H9 (cell line): ENCODE results near the gene CFAP99. TPM values are rescaled to one million over a fixed set of nuclear protein-coding genes. Genes with fewer than 3 reads are reported as not detected.
A peak's percentile ranks its signal among the peaks of the same experiment; 100 is the strongest.

Experiments used
- DNase-seq: peaks from one replicate; pipeline ENCODE4 v3.0.0-alpha.2; 2017
- H2AFZ ChIP-seq: one replicate; pipeline ENCODE4 v1.6.1; 2013; ENCODE audit warnings: mild to moderate bottlenecking, low read length, control low read depth, moderate library complexity
- H2AK5ac ChIP-seq: 2 replicates; pipeline ENCODE4 v1.6.1; 2013; ENCODE audit warnings: low read length, control low read depth, mixed read lengths; ENCODE audit not compliant: insufficient read length
- H2BK120ac ChIP-seq: one replicate; pipeline ENCODE4 v1.6.1; 2013; ENCODE audit warnings: low read depth, mild to moderate bottlenecking, low read length, control low read depth, inconsistent platforms; ENCODE audit not compliant: poor library complexity, severe bottlenecking
- H2BK12ac ChIP-seq: 2 replicates; pipeline ENCODE4 v1.6.1; 2013; ENCODE audit warnings: low read length, control low read depth, mixed read lengths, low read depth; ENCODE audit not compliant: insufficient read length
- H2BK15ac ChIP-seq: 2 replicates; pipeline ENCODE4 v1.6.1; 2013; ENCODE audit warnings: low read depth, low read length, control low read depth
- H2BK20ac ChIP-seq: one replicate; pipeline ENCODE4 v1.6.1; 2013; ENCODE audit warnings: low read depth, mild to moderate bottlenecking, low read length, control low read depth, inconsistent platforms; ENCODE audit not compliant: poor library complexity, severe bottlenecking
- H2BK5ac ChIP-seq: 2 replicates; pipeline ENCODE4 v1.6.1; 2013; ENCODE audit warnings: low read length, control low read depth, mixed read lengths; ENCODE audit not compliant: insufficient read length
- H3K14ac ChIP-seq: 2 replicates; pipeline ENCODE4 v1.6.1; 2013; ENCODE audit warnings: low read length, control low read depth; ENCODE audit not compliant: insufficient read depth
- H3K18ac ChIP-seq: 2 replicates; pipeline ENCODE4 v1.6.1; 2013; ENCODE audit warnings: low read depth, mild to moderate bottlenecking, mixed read lengths, low read length, control low read depth; ENCODE audit not compliant: insufficient read length
- H3K23ac ChIP-seq: 2 replicates; pipeline ENCODE4 v1.6.1; 2013; ENCODE audit warnings: low read length, control low read depth, mixed read lengths, low read depth; ENCODE audit not compliant: insufficient read length
- H3K23me2 ChIP-seq: 2 replicates; pipeline ENCODE4 v1.6.1; 2013; ENCODE audit warnings: low read depth, mild to moderate bottlenecking, mixed read lengths, low read length, control low read depth; ENCODE audit not compliant: insufficient read length, poor library complexity, severe bottlenecking
- H3K27ac ChIP-seq: 2 replicates; pipeline ENCODE4 v1.5.1; 2013; ENCODE audit warnings: low read length, control low read depth, mixed read lengths, low read depth; ENCODE audit not compliant: insufficient read length
- H3K27me3 ChIP-seq: 2 replicates; pipeline ENCODE4 v1.6.1; 2013; ENCODE audit warnings: low read length, control low read depth, inconsistent platforms; ENCODE audit not compliant: insufficient read depth
- H3K4ac ChIP-seq: 2 replicates; pipeline ENCODE4 v1.6.1; 2013; ENCODE audit warnings: low read depth, mild to moderate bottlenecking, control low read depth, inconsistent platforms, low read length, moderate library complexity
- H3K4me1 ChIP-seq: 2 replicates; pipeline ENCODE4 v1.6.1; 2013; ENCODE audit warnings: low read length, control low read depth, inconsistent platforms; ENCODE audit not compliant: insufficient read depth
- H3K4me2 ChIP-seq: 2 replicates; pipeline ENCODE4 v1.6.1; 2013; ENCODE audit warnings: low read length, control low read depth, mixed read lengths; ENCODE audit not compliant: insufficient read length, insufficient read depth
- H3K56ac ChIP-seq: 2 replicates; pipeline ENCODE4 v1.6.1; 2013; ENCODE audit warnings: low read depth, mild to moderate bottlenecking, mixed read lengths, low read length, control low read depth; ENCODE audit not compliant: insufficient read length
- H3K79me1 ChIP-seq: 2 replicates; pipeline ENCODE4 v1.6.1; 2013; ENCODE audit warnings: low read depth, mild to moderate bottlenecking, moderate library complexity, low read length, control low read depth, inconsistent platforms; ENCODE audit not compliant: insufficient read depth, poor library complexity, severe bottlenecking
- H3K79me2 ChIP-seq: 2 replicates; pipeline ENCODE4 v1.6.1; 2013; ENCODE audit warnings: low read length, control low read depth, inconsistent platforms; ENCODE audit not compliant: insufficient read depth
- H3K9ac ChIP-seq: 2 replicates; pipeline ENCODE4 v1.6.1; 2013; ENCODE audit warnings: low read length, control low read depth, mixed read lengths; ENCODE audit not compliant: insufficient read length; ENCODE audit errors: extremely low read depth
- H3K9me3 ChIP-seq: one replicate; pipeline ENCODE4 v1.6.1; 2013; ENCODE audit warnings: low read depth, low read length, inconsistent platforms; ENCODE audit not compliant: control insufficient read depth
- H3T11ph ChIP-seq: one replicate; pipeline ENCODE4 v1.6.1; 2013; ENCODE audit warnings: mild to moderate bottlenecking, low read length, control low read depth, inconsistent platforms
- H4K20me1 ChIP-seq: one replicate; pipeline ENCODE4 v1.6.1; 2013; ENCODE audit not compliant: control insufficient read depth, insufficient read length, insufficient read depth
- H4K5ac ChIP-seq: 2 replicates; pipeline ENCODE4 v1.6.1; 2013; ENCODE audit warnings: low read depth, mild to moderate bottlenecking, mixed read lengths, low read length, control low read depth; ENCODE audit not compliant: insufficient read length
- H4K8ac ChIP-seq: replicated peaks from 2 replicates; pipeline ENCODE4 v1.6.1; 2013; ENCODE audit warnings: low read length, control low read depth, mixed read lengths, low read depth; ENCODE audit not compliant: insufficient read length
- H4K91ac ChIP-seq: 2 replicates; pipeline ENCODE4 v1.6.1; 2013; ENCODE audit warnings: low read depth, mild to moderate bottlenecking, moderate library complexity, mixed read lengths, low read length, control low read depth; ENCODE audit not compliant: insufficient read length
- H3K27ac Mint-ChIP-seq, 3 experiments: 2 replicates in 2 of 3; 3 replicates in 1 of 3; pipeline ENCODE4 v1.8.0; 2020 to 2021; ENCODE audit warnings: mixed read lengths in 3 of 3, mild to moderate bottlenecking in 1 of 3, moderate library complexity in 1 of 3
- H3K27me3 Mint-ChIP-seq: 2 replicates; pipeline ENCODE4 v1.8.0; 2021; ENCODE audit warnings: low read depth, mild to moderate bottlenecking, moderate library complexity, mixed read lengths
- H3K36me3 Mint-ChIP-seq, 3 experiments: 2 replicates in 2 of 3; 3 replicates in 1 of 3; pipeline ENCODE4 v1.8.0; 2020 to 2021; ENCODE audit warnings: low read depth in 3 of 3, mixed read lengths in 3 of 3; ENCODE audit not compliant: insufficient read depth in 1 of 3
- H3K4me1 Mint-ChIP-seq, 2 experiments: 2 replicates each; pipeline ENCODE4 v1.8.0; 2020; ENCODE audit warnings: mixed read lengths in 2 of 2
- H3K4me3 Mint-ChIP-seq, 2 experiments: 2 replicates in 1 of 2; 3 replicates in 1 of 2; pipeline ENCODE4 v1.8.0; 2020 to 2021; ENCODE audit warnings: mild to moderate bottlenecking in 2 of 2, mixed read lengths in 2 of 2, moderate library complexity in 1 of 2
- H3K9me3 Mint-ChIP-seq, 2 experiments: 2 replicates in 1 of 2; 3 replicates in 1 of 2; pipeline ENCODE4 v1.8.0; 2020; ENCODE audit warnings: mild to moderate bottlenecking in 2 of 2, mixed read lengths in 2 of 2, moderate library complexity in 1 of 2
- CTCF ChIP-seq: fragments of 200-600 bp; sonication (generic); conservative IDR thresholded peaks from 3 replicates; pipeline ENCODE4 v1.8.0; 2021; ENCODE audit warnings: antibody characterized with exemption, mild to moderate bottlenecking
- WGBS: extraction: QIAGEN DNeasy Blood & Tissue Kit; methylation state at CpG from one replicate; pipeline ENCODE4 v1.1.7; 2013; ENCODE audit warnings: missing lambda C conversion rate, low lambda C conversion rate, mixed read lengths; ENCODE audit not compliant: insufficient read length; ENCODE audit errors: extremely low coverage; 5-methylcytosine and 5-hydroxymethylcytosine counted together
- total RNA-seq: library from RNA; stranded (reverse); gene quantifications from 2 replicates; pipeline ENCODE4 v1.2.1, GENCODE V29; 2021

Gene CFAP99
- total RNA-seq, 1 experiment from 2014 or later, result 0.35 TPM

DNA sequence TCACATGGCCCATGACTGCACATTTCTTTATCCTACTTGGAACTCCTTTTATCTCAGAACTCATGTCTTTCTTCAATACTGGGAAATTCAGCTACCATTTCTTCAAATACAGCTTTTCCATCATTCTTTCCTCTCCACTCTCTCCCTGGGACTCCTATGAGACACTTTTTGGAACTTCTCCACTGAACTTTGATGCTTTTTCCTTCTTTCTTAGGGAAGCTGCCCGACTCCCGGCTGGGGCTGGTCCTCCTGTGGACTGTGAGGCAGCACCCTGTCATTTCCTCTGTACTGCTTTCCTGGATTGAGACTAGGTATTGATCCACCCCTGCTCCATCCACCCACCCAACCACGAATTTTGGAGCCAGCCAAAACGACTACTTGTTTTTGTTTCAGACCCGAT, 40.4 kb upstream of the CFAP99 start:
- H4K5ac ChIP-seq, result no peak overlapping the region

More for the DNA sequence above, 40.4 kb upstream of the CFAP99 start:
- H2BK15ac ChIP-seq, result no peak overlapping the region
- H2AK5ac ChIP-seq, result no peak overlapping the region
- no peak overlapping the region for H3K14ac ChIP-seq
- no peak overlapping the region for H2BK12ac ChIP-seq
- H2BK120ac ChIP-seq, result no peak overlapping the region
- H3T11ph ChIP-seq, result no peak overlapping the region
- Mint-ChIP-seq H3K4me3 (no peak overlapping the region), H3K27me3 (peaks cover 15% of the 10 kb centered on the region), H3K4me1 (peaks cover 0 to 5% of the 10 kb centered on the region in 2 experiments; a peak in 2 of 4 replicates), H3K27ac (0 out of 7 replicates have a peak overlapping the region, but pooled peaks of 1 of the 3 experiments have one; percentile 1), H3K9me3 (peaks cover 18 to 22% of the 10 kb centered on the region in 2 experiments), H3K36me3 (peaks cover 13 to 19% (median 13%) of the 10 kb centered on the region in 3 experiments)
- no peaks in the 10 kb centered on the region for H3K4me1 ChIP-seq
- no peak for TF ChIP-seq CTCF
- no peak overlapping the region for H2AFZ ChIP-seq
- no peak overlapping the region for H3K4ac ChIP-seq
- no peak overlapping the region for H3K23ac ChIP-seq
- H3K9me3 ChIP-seq, result no peaks in the 10 kb centered on the region
- no peaks in the 10 kb centered on the region for H3K79me2 ChIP-seq
- H3K79me1 ChIP-seq, result no peaks in the 10 kb centered on the region
- H4K20me1 ChIP-seq, result no peaks in the 10 kb centered on the region
- H4K8ac ChIP-seq, result no peak overlapping the region
- H3K9ac ChIP-seq, result no peak overlapping the region
- no peak overlapping the region for H2BK20ac ChIP-seq
- H3K18ac ChIP-seq, result no peak overlapping the region
- H4K91ac ChIP-seq, result no peak overlapping the region
- no peak overlapping the region for H2BK5ac ChIP-seq
- H3K23me2 ChIP-seq, result no peaks in the 10 kb centered on the region
- no peaks in the 10 kb centered on the region for H3K27me3 ChIP-seq
- H3K4me2 ChIP-seq, result no peak overlapping the region
- WGBS, result no CpG with 5 or more reads among the region's 5 CpGs
- no peak for DNase-seq
- H3K56ac ChIP-seq, result no peak overlapping the region
- H3K27ac ChIP-seq, result no peak overlapping the region
